Left cardiac atrium (tissue), 4 donors: ENCODE results near the gene RNF183. TPM values are rescaled to one million over a fixed set of nuclear protein-coding genes. Genes with fewer than 3 reads are reported as not detected.
A peak's percentile ranks its signal among the peaks of the same experiment; 100 is the strongest.

Source experiments
- ATAC-seq, 2 donors: fragments of 200-7000 bp; cut with Tn5 transposase; one replicate each; pipeline ENCODE4 v1.9.1; 2020; ENCODE audit warnings: mild to moderate bottlenecking in 2 of 2, moderate library complexity in 2 of 2
- DNase-seq: peaks from one replicate; pipeline ENCODE4 v3.0.0-alpha.2; 2020
- intact Hi-C, 2 donors: fragments of 100-400 bp; cut with DNase I; formaldehyde crosslinking; loops; one replicate each; pipeline versions ENCODE4 v1.14.1 to v1.15.1; 2022 to 2023
- long read RNA-seq: library from polyadenylated mRNA; unstranded; transcript quantifications from one replicate; pipeline ENCODE4 v2.0.0, GENCODE V29; 2021
- total RNA-seq, 2 donors: library from RNA; stranded (reverse); fragmentation: NEBNext Ultra II Directional; extraction: Animal tissue kit (Norgen Biotek cat#: 25700); gene quantifications; one replicate each; pipeline ENCODE4 v1.2.1, GENCODE V29; 2021
- donor health status: DM: no; HTN: yes; CAD: no.
- donor health status: DM: no; HTN: yes; CAD: no; lungs with severe emphysema.
- donor health status: DM: yes; HTN: yes; CAD: no.
- donor health status: Dilated cardiomyopathy.

Gene RNF183, protein sequence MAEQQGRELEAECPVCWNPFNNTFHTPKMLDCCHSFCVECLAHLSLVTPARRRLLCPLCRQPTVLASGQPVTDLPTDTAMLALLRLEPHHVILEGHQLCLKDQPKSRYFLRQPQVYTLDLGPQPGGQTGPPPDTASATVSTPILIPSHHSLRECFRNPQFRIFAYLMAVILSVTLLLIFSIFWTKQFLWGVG
- not detected for total RNA-seq
- long read RNA-seq = 0 reads

GRCh38 chr9:113302792-113303418 lies at the start of gene RNF183:
Gene RNF183 (minus strand): TSS chr9:113303376. CDS start chr9:113298184, 5,192 bp downstream.
- DNase-seq = no peak
- intact Hi-C loops = no loop called here
- no peak for ATAC-seq

GRCh38 chr9:113352411-113352810 lies 49.2 kb upstream of the RNF183 start:
- DNase-seq = no peak
- ATAC-seq = no peak
- intact Hi-C loops = no loop called here

DNA sequence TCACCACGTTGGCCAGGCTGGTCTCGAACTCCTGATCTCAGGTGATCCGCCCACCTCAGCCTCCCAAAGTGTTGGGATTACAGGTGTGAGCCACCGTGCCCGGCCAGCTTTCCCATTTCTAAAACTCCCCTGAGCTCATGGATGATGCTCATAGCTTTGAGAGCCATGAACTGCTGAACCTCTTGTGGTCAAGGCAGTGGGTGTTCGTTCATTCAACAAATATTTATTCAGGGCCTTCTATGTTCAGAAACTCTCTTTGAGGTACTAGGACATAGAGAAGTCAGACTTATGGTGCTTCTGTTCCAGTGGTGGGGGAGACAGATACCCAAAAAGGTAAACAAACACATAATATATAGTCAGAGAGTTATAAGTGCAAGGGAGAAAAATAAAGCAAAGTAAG lies 48.8 kb upstream of the RNF183 start:
- DNase-seq (no peak), ATAC-seq (no peak)
- intact Hi-C loops = no loop called here

- DNase-seq = no peak
- ATAC-seq = no peak
- intact Hi-C loops = no loop called here
Observed at GRCh38 chr9:113350937-113351336, 47.8 kb upstream of the RNF183 start.

DNA sequence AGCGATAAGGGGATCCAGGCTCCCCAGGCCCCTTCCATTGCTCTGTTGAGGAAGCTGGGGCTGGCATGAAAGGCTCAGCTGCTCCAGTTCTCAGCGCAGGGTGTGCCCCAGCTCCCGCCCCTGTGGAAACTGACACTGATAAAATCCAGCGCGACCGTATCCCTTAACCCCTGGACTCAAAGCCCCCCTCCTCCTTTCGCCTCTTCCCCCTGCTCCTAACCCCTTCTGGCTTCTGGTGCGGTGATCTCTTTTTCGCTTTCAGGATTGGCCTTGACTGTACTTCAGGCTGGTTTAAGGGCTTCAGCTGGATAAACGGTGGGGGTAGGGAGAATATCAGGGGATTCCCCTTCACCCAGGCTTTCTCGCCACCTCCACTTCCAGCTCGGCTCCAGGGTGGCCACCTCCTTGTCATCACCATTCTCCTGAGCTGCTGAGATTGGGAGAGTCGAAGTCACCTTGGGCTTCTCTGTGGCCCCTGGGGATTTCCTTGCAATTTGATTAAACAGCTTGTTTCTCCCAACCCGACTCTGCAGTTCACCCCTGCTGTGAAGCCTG lies 47.0 kb upstream of the RNF183 start:
- peak in 1 of 2 donors; percentile 39 for ATAC-seq
- intact Hi-C loops = no loop called here

DNA sequence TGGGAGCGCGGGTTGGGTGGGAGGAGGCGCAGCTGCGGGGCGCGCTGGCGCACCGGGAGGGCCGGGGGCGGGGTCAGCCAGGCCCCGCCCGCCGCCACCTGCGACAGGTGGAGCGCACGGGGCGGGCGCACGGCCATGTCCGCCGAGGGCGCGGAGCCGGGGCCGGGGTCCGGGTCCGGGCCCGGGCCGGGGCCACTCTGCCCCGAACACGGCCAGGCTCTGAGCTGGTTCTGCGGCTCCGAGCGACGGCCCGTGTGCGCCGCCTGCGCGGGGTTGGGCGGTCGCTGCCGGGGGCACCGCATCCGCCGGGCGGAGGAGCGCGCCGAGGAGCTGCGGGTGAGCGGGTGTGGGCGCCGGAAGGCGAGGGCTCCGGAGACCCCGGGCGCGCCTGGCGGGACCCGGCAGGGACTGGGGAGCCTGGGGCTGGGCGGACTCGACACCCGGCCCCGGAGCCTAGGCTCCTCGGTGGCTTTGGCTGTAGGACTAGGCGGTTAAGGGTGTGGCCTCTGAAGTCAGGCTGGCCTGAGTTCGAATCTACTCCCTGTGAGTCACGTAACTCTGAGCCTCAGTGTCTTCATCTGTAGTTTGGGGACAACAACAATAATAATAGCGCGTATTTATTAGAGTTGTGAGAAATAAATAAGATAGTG lies 46.4 kb upstream of the RNF183 start, which contains the start of gene BSPRY:
Gene BSPRY (plus strand): TSS at position 97 of the 650 bp plus-strand sequence. CDS start 39 bp downstream, at position 136.
- intact Hi-C loops = no loop called here
- DNase-seq = no peak
- peak; percentile 55 to 62 for ATAC-seq

More for the DNA sequence above, 47.0 kb upstream of the RNF183 start:
- no peak for DNase-seq

DNA sequence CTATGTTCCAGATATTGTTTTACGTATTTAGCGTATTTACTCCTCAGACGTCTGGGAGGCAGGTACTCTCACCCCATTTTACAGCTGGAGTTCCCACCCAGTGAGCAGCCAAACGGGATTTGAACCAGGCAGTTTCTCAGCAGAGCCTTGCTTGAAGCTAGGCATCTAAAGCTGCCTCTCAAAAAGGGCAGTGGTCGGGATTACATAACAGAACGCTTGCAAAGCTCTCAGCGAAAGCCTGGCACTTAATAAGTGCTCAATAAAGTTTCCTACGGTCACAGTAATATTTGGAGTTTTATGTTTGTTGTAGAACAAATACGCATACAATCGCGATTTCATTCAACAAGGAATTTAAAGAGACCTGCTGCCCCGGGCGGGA lies 45.9 kb upstream of the RNF183 start:
- no peak for DNase-seq
- no peak for ATAC-seq
- intact Hi-C loops = no loop called here

GRCh38 chr9:113348437-113348836 lies 45.3 kb upstream of the RNF183 start:
- ATAC-seq = no peak
- intact Hi-C loops = no loop called here
- DNase-seq = no peak

- no peak for ATAC-seq
- intact Hi-C loops = no loop called here
- no peak for DNase-seq
Observed at GRCh38 chr9:113345671-113346070, 42.5 kb upstream of the RNF183 start.

GRCh38 chr9:113345190-113345589 lies 42.0 kb upstream of the RNF183 start:
- ATAC-seq = no peak
- intact Hi-C loops = no loop called here
- no peak for DNase-seq

DNA sequence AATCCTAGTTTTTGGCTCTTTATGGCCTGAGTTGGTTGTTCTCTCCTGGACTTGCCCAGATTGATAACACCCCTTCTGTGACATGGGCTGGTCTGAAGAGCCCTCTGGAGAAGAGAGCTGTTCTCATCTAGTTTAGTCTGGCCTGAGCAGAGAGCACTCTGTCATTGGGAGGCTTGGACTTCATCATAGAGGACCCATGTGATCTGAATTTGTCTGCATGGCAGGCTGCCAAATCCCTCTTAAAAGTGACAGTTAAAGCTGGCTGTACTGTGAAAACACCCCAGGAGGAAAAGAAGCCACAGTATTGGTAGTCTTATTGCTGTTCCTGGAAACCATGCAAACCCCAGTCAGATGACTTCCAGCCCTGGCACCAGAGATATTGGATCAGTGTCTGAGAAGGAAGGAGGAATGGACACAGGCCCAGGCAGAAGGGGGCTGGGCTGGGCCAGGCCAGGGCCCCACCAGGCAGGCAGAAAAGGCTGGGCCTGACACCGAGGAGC lies 40.6 kb upstream of the RNF183 start:
- ATAC-seq = peak; percentile 79 to 85
- intact Hi-C loops = no loop called here

GRCh38 chr9:113341712-113342410 lies 38.7 kb upstream of the RNF183 start:
- no peak for ATAC-seq
- intact Hi-C loops = no loop called here
- no peak for DNase-seq

More for the DNA sequence above, 40.6 kb upstream of the RNF183 start:
- DNase-seq = peak; percentile 87

DNA sequence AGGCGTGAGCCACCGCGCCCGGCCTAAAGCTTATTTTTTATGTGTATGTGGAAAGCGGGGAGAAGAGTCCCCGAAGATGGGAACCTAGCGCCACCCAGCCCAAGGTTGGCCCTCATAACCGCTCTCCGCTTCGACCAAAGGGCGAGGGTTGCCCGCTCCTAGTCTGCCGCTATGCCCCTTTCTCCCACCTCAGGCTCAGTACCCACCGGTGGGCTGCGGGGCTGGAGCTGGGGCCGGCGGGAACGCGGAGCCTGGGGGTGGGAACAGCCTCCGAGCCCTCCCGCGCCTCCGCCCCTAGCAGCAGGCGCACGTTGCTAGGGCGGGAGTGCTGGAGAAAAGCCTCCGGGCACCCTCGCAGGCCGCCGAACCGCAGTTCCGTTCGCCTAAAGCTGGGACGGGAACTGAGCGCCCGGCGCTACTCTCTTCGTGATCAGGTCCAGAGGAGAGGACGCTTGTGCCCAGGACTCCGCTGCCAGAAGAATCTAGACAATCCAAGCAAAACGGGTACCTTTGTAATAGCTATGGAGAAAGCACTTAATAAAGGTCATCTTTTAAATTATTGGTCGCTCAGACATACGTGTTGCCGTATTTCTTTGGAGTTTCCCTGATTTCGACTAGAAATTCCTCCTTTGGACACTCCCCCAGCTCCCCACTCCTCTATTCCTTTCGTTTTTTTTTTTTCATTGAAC lies 37.0 kb upstream of the RNF183 start, which contains the start of gene WDR31:
Gene WDR31 (minus strand): TSS at position 265 of the 689 bp plus-strand sequence. CDS start 8,253 bp downstream, outside the sequence.
- intact Hi-C loops = no loop called here
- ATAC-seq = peak; percentile 90 to 96
- peak; percentile 89 for DNase-seq

- ATAC-seq = no peak
- DNase-seq = no peak
- intact Hi-C loops = no loop called here
Observed at GRCh38 chr9:113337714-113338113, 34.5 kb upstream of the RNF183 start.

GRCh38 chr9:113331780-113332179 lies 28.6 kb upstream of the RNF183 start:
- ATAC-seq (no peak), DNase-seq (no peak)
- intact Hi-C loops = no loop called here

- intact Hi-C loops = no loop called here
- DNase-seq (no peak), ATAC-seq (peak; percentile 51 to 55)
Observed at GRCh38 chr9:113328045-113328782, 25.0 kb upstream of the RNF183 start.

DNA sequence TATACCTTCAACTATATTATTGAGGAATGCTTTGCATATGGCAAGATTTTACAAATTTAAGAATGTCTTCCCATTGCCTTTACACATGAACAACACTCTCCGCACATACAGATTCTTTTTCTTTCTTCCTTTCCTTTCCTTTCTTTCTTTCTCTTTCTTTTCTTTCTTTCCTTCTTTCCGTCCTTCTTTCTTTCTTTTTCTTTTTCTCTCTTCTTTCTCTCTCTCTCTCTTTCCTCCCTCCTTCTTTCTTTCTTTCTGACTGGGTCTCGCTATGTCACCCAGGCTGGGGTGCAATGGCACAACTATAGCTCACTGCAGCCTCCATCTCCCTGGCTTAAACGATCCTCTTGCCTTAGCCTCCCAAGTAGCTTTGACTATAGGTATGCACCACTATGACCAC lies 23.1 kb upstream of the RNF183 start:
- DNase-seq (no peak), ATAC-seq (no peak)
- intact Hi-C loops = no loop called here

DNA sequence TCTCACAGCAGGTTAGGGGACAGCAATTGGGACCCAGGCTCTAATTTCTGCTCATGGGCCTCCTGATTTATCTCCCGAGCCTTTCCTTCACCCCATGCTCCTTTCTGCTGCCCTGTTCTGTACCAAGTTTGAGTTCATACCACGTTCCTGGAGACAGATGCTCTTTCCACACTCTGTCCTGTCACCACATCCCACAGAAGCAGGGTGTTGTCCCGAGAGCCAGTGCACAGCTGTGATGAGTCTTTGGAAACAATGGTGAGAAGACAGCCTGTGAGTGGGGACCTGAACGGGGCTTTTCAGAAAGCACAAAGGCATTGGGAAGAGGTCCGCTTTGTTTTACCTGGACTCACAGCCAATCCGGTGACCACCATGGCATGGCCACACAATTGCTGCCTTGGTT lies 19.5 kb upstream of the RNF183 start:
- intact Hi-C loops = no loop called here
- DNase-seq (no peak), ATAC-seq (no peak)
